SH-SY5Y (cell line): Measurements from ENCODE around the gene PRDM15.

Experiments
- GATA2 ChIP-seq: IDR thresholded peaks from 2 replicates; pipeline ENCODE4 v1.6.1; 2011; ENCODE audit warnings: mild to moderate bottlenecking, low read depth, low read length
- GATA3 ChIP-seq: IDR thresholded peaks from 2 replicates; pipeline ENCODE4 v1.6.1; 2011; ENCODE audit warnings: low read depth, mild to moderate bottlenecking, low read length, moderate library complexity

- no peak for TF ChIP-seq GATA2
- no peak for TF ChIP-seq GATA3
Observed at GRCh38 chr21:41810597-41810932, 68.6 kb downstream of the PRDM15 start.
